Activated effector memory CD4-positive, alpha-beta T cell treated with Interleukin-2 at 50 U/mL for 16 hours (primary cell): ENCODE results near the gene ZMYND19.
A peak's percentile ranks its signal among the peaks of the same experiment; 100 is the strongest.
"Not testable (repeated sequence)": the region's sequence is repeated elsewhere in the genome, so short reads cannot be mapped to it uniquely, and the experiment has no call there.

Source experiments
- DNase-seq: peaks from one replicate; pipeline ENCODE4 v3.0.0-alpha.2; 2020

ZMYND19 gene

GRCh38 chr9:137613738-137614523, 23.6 kb upstream of the ZMYND19 start:
- DNase-seq, result no peak

DNA sequence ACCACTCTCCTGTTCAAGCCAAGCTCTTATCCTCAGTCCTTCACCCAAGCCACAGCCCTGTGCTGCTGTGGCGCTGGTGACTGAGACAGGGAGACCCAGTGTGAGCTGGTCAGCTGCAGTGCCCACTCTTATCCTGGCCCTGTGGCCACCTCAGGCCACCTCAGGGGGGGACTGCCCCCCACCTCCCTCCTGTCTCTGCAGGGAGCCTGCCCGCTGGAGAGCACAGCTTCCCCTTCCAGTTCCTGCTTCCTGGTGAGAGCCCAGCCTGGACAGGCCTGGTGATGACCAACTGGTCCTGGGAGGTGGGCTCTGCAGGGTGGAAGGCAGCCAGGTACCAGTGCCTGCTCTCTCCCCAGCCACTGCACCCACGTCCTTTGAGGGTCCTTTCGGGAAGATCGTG, 22.9 kb upstream of the ZMYND19 start:
- no peak for DNase-seq

- no peak for DNase-seq
Measured at GRCh38 chr9:137612741-137613142, 22.4 kb upstream of the ZMYND19 start.

DNA sequence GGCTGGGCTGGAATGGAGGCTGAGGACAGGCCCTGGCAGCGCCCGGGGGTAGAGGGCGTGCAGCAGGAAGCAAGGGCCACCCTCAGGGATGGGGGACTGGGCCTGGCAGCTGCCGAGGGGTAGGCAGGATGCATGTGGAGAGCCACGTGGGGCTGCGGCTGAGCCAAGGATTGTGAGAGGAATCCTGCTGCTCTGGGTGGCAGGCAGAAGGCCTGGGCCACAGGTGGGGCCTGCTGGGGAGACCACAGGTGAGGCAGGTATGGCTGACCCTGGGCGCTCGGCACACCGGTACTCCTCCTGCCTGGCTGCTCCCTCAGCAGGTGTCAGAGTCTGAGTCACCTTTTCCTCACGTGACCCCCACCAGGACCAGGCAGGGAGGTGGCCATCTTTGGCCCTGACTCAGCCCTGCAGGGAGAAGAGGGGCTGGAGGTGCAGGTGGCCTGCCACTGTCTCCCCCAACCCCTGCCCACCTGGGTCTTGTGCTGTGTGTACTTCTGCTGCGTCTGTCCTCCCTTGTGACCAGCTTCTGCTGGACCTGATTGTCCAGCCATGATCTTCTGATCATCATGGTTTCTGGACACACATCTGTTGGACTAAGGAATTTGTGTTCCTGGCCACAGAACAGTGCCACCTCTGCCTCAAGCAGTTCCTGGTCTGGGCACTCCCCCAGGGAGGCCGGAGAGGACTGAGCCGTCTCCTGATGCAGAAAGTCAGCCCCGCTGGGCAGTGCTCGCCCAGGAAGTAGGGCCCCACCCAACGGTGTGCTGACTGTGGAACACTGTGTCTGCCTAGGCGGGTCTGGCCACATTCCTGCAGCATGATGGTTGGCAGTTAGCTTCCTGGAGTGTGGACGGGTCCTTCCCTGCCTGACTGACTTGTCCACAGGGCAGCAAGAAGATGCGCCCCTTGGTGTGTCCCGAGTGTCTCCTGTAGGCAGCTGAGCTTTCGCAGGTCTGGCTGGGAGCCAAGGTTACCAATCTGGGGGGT, 21.6 kb upstream of the ZMYND19 start:
- no peak for DNase-seq

DNA sequence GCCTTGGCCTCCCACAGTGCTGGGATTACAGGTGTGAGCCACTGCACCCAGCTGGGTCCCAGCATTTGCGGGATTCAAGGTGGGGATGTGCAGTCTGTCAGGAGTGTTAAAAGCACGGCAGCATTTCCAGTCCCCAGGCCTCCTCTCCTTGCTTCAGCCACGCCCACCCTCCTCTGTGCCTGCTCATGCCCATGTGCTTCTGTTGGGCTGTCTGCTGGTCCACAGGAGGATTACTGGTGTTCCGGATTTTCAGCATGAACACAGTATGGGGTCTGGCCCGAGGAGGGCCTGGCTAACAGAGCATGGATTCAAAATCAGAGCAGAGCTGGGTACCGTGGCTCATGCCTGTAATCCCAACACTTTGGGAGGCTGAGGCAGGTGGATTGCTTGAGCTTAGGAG, 20.6 kb upstream of the ZMYND19 start:
- no peak for DNase-seq

GRCh38 chr9:137607141-137607857, 17.0 kb upstream of the ZMYND19 start:
- DNase-seq, result no peak

GRCh38 chr9:137606734-137607138, 16.4 kb upstream of the ZMYND19 start:
- no peak for DNase-seq

GRCh38 chr9:137606005-137606621, 15.8 kb upstream of the ZMYND19 start:
- no peak for DNase-seq

DNA sequence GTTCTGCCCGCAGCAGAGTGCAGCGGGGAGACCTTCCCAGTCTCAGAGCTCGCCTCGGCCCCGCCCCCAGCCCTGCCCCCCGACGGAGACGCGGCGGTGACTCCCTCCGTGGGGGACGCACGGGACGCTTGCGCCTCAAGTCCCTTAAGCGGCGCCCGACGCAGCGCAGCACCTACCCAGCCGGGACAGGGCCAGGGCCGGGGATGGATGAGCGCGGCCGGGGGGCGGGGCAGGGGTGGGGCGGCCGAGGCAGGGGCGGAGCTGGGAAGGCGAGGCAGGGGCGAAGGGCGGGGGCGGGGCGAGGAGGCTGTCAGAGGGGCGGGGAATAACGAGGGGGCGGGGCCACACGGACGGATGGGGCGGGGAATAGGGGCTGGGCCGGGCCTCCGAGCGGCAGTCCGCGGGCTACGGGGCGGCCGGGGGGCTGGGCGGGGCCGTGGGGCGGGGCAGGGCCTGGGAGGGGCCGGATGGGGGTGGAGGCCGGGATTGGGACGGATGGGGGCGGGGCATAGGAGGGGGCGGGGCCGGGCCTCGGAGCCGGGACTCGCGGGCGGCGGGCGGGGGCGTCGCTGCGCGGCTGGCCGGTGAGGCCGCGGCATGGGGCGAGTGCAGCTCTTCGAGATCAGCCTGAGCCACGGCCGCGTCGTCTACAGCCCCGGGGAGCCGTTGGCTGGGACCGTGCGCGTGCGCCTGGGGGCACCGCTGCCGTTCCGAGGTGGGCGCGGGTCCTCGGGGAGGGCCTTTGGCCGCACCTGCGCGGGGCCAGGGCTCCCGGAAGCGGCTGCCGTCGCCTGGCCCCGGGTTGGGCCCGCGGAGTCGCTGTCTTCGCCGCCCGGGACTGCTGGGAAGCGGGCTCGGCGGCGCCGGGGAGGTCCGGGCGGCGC, 15.1 kb upstream of the ZMYND19 start, which contains the start of gene ARRDC1:
TSS of gene ARRDC1 (plus strand) at position 566 of the 884 bp plus-strand sequence. CDS start at position 598, 32 bp downstream.
- peak; percentile 91 for DNase-seq

DNA sequence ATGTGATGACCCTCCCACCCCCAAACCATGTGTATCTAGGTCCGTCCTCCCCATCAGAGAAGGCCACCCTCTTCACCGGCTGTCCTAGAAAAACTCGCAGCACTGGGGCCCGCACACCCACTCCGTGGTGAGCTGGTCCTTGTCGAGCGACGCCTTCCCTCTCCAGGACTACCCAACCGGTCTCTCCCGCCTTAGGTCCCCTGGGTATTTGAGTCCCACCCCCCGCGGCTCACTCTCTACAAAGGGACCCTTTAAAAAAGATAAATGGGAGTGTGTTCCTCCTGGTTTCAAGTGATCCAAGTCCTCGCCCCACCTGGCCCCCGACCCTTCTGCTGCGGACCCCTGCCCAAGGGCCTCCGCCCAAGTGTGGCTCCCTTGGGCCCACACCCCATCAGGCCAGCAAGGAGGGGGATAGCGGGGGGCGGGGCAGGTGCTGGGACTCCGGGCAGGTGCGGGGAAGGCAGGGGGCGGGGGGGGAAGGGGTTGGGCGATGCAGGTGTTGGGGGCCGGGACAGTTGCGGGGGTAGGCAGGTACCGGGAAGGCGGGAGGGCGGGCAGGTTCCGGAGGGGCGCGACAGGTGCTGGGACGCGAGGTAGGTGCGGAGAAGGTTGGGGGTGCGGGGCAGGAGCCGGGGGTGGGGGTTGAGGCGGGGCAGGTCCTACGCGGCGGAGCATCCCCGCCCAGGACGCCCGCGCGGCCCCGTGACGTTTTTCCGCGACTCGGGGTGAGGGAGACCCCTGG, 14.2 kb upstream of the ZMYND19 start:
- DNase-seq, result no peak

DNA sequence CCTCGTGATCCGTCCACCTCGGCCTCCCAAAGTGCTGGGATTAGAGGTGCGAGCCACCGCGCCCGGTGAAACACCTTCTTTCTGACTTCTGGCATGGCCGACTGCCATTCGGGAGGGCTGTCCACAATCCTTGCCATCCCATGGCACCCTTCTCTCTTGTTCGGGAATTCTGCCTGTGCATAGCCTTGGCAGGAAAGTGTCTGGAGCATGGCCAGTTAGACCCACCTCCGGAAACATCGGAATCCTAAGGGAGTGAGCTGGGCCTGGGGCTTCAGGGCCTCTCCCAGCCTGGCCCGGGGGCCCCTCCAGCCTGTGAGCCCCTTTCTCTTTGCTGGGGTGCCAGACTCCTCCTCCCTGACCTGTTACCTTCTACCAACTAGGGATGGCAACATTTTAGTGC, 13.6 kb upstream of the ZMYND19 start:
- no peak for DNase-seq

GRCh38 chr9:137602661-137603060, 12.3 kb upstream of the ZMYND19 start:
- no peak for DNase-seq

- DNase-seq, result no peak
Measured at GRCh38 chr9:137598943-137599342, 8.6 kb upstream of the ZMYND19 start.

DNA sequence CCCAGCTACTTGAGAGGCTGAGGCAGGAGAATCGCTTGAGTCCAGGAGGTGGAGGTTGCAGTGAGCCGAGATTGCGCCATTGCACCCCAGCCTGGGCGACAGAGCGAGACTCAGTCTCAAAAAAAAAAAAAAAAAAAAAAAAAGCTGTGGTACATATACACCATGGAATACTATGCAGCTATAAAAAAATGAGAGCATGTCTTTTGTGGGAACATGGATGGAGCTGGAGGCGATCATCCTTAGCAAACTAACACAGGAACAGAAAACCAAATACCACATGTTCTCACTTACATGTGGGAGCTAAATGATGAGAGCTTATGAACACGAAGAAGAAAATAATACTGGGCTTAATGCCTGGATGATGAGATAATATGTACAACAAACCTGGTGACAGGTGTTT, 6.3 kb upstream of the ZMYND19 start:
- DNase-seq, result not testable (repeated sequence)

- no peak for DNase-seq
Measured at GRCh38 chr9:137593176-137593575, 2.9 kb upstream of the ZMYND19 start.

DNA sequence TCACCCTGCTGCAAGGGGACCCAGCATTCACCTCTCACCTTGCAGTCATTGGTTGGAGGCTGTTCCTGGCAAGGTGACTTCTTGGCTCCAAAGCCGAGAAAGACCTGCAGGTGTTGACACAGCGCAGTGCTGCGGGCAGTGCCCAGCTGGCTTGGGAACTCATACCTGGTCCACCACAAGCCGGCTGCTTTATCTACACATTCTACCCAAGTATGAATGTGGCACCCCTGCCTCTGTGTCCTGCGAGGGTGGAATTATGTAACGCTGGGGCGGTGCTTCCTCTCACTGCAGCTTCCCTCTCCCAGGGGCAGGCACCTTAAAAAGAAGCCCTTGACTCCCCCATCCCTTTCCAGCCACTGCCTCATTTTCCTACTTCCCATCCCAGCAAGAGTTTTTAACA, 2.5 kb upstream of the ZMYND19 start:
- DNase-seq, result no peak

DNA sequence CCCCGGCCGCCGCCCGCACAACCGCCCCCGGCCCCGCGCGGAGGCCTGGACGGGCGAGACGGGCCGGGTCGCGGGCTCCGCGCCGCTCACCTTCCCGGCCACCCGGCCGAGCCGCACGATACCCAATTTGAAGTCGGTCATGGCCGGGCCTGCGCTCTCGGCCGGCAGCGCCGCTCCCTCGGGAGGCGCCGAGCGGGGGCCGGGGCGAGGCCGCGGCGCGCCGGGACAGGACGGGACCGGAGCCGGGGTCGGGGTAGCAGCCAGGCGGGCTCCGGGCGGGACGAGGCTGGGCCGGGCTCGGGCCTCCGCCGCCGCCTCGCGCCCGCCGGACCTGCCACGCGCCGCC, 216 bp downstream of the ZMYND19 start:
- DNase-seq, result no peak

- no peak for DNase-seq
Measured at GRCh38 chr9:137589441-137590122, 730 bp downstream of the ZMYND19 start.

GRCh38 chr9:137588891-137589290, 1.4 kb downstream of the ZMYND19 start:
- DNase-seq, result no peak

GRCh38 chr9:137588311-137588710, 2.0 kb downstream of the ZMYND19 start:
- DNase-seq, result no peak
